ENCODE measurements around the gene KLK11.

- TF ChIP-seq SNAI2 (CRISPR knock-in tag; IDR thresholded peaks at IDR 0.05) (no peak), ZNF70 (CRISPR knock-in tag; IDR thresholded peaks at IDR 0.05) (no peak), TOX (CRISPR knock-in tag; IDR thresholded peaks at IDR 0.05; ENCODE audit: borderline replicate concordance) (no peak), RARB (CRISPR knock-in tag; IDR thresholded peaks at IDR 0.05) (no peak), PATZ1 (CRISPR knock-in tag; IDR thresholded peaks at IDR 0.05; ENCODE audit: borderline replicate concordance) (no peak), CSRNP3 (CRISPR knock-in tag; IDR thresholded peaks at IDR 0.05) (no peak), POU6F1 (CRISPR knock-in tag; IDR thresholded peaks at IDR 0.05; ENCODE audit: borderline replicate concordance, low read depth) (no peak), ZNF565 (CRISPR knock-in tag; conservative IDR thresholded peaks at IDR 0.05; ENCODE audit: low read depth) (no peak), TSHZ2 (CRISPR knock-in tag; IDR thresholded peaks at IDR 0.05) (no peak), ZC3H10 (CRISPR knock-in tag; IDR thresholded peaks at IDR 0.05) (no peak), CSDC2 (CRISPR knock-in tag; IDR thresholded peaks at IDR 0.05) (no peak)
Measured at GRCh38 chr19:50974702-50975556, 51.5 kb downstream of the KLK11 start.
